T-helper 17 cell (primary cell): Measurements from ENCODE around the gene SPATA19. TPM values are rescaled to one million over a fixed set of nuclear protein-coding genes. Genes with fewer than 3 reads are reported as not detected.

Experiments
- ATAC-seq: fragments of 150-1000 bp; cut with Tn5 transposase; 2 replicates; pipeline ENCODE4 v1.10.0; 2021; ENCODE audit warnings: mild to moderate bottlenecking, moderate library complexity
- DNase-seq, 3 donors: peaks; one replicate each; pipeline versions ENCODE4 v3.0.0 to v3.0.0-alpha.2; 2020 to 2021
- H3K9me3 ChIP-seq: one replicate; pipeline ENCODE4 v1.7.0; 2013; ENCODE audit warnings: low read length, mild to moderate bottlenecking; ENCODE audit not compliant: control insufficient read depth, poor library complexity, severe bottlenecking
- H3K27ac Mint-ChIP-seq: one replicate; pipeline ENCODE4 v1.8.0; 2022; ENCODE audit warnings: mild to moderate bottlenecking, moderate library complexity, mixed read lengths
- H3K27me3 Mint-ChIP-seq: one replicate; pipeline ENCODE4 v1.8.0; 2022; ENCODE audit warnings: mixed read lengths
- H3K36me3 Mint-ChIP-seq: one replicate; pipeline ENCODE4 v1.8.0; 2022; ENCODE audit warnings: low read depth, mixed read lengths
- H3K4me1 Mint-ChIP-seq: one replicate; pipeline ENCODE4 v1.8.0; 2022; ENCODE audit warnings: mild to moderate bottlenecking, mixed read lengths
- H3K4me3 Mint-ChIP-seq: one replicate; pipeline ENCODE4 v1.8.0; 2022; ENCODE audit warnings: mild to moderate bottlenecking, moderate library complexity, mixed read lengths
- total RNA-seq, 4 donors: library from RNA in 2 of 4; stranded (reverse) in 2 of 4; gene quantifications; one replicate each; pipeline ENCODE4 v1.2.3 and lab custom pipeline; 2022 to 2026

SPATA19 gene
- total RNA-seq, 2 donors from 2014 or later, result not detected

- DNase-seq, result no peak
Measured at GRCh38 chr11:133803026-133803425, 42.3 kb downstream of the SPATA19 start.

DNA sequence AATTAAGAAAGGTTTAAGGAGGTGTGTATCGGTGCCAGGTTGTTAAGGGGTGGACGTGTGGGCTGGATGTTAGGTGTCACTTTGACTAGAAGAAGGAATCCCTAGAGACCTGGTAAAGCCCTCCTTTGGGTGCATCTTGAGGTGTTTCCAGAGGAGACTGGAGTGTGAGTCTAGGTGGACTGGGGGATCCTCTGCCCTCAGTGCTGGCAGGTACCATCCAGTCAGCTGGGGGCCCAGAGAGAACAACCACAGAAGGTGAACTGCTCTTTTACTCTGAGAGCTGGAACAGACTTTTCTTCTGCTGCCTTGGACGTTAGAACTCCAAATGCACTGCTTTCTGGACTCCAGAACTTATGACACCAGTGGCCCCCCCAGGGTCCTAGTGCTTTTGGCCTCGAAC, 44.0 kb downstream of the SPATA19 start:
- no peaks in the 10 kb centered on the region for H3K4me1 Mint-ChIP-seq
- ATAC-seq (no peak), DNase-seq (no peak)
- H3K36me3 Mint-ChIP-seq, result no peaks in the 10 kb centered on the region
- H3K27me3 Mint-ChIP-seq, result no peaks in the 10 kb centered on the region
- H3K9me3 ChIP-seq, result no peaks in the 10 kb centered on the region
- H3K27ac Mint-ChIP-seq, result no peak overlapping the region
- H3K4me3 Mint-ChIP-seq, result no peak overlapping the region

More at GRCh38 chr11:133803026-133803425, 42.3 kb downstream of the SPATA19 start:
- Mint-ChIP-seq H3K4me1 (no peaks in the 10 kb centered on the region), H3K4me3 (no peak overlapping the region), H3K36me3 (no peaks in the 10 kb centered on the region), H3K27ac (no peak overlapping the region), H3K27me3 (no peaks in the 10 kb centered on the region)
- no peaks in the 10 kb centered on the region for H3K9me3 ChIP-seq
- no peak for ATAC-seq

GRCh38 chr11:133800666-133801065, 44.6 kb downstream of the SPATA19 start:
- DNase-seq (no peak), ATAC-seq (no peak)
- H3K4me1 Mint-ChIP-seq, result no peaks in the 10 kb centered on the region
- no peak overlapping the region for H3K27ac Mint-ChIP-seq
- H3K4me3 Mint-ChIP-seq, result no peak overlapping the region
- no peaks in the 10 kb centered on the region for H3K36me3 Mint-ChIP-seq
- no peaks in the 10 kb centered on the region for H3K27me3 Mint-ChIP-seq
- H3K9me3 ChIP-seq, result peaks cover 3% of the 10 kb centered on the region

DNA sequence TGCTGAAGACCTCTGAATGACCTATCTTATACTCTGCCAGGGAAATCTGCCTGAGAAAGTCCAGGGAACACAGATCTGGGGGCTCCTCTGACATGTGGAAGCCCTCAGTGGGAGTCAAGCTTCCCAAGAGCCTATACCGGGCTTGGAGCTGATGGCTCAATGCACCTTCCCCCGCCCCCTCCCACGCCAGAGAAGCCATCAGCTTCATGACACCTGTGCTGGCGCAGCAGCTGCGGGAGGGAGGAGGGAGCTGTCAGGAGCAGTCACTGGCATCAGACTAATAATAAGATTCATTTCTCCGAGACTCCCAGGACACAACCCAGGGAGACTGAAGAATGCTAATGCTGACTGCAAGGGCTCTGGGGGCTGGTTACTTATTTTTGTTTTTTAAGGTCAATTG, 47.8 kb downstream of the SPATA19 start:
- Mint-ChIP-seq H3K27ac (no peak overlapping the region), H3K4me1 (no peaks in the 10 kb centered on the region), H3K27me3 (no peaks in the 10 kb centered on the region), H3K36me3 (peaks cover 3% of the 10 kb centered on the region), H3K4me3 (no peak overlapping the region)
- DNase-seq (no peak), ATAC-seq (no peak)
- peaks cover 6% of the 10 kb centered on the region for H3K9me3 ChIP-seq

DNA sequence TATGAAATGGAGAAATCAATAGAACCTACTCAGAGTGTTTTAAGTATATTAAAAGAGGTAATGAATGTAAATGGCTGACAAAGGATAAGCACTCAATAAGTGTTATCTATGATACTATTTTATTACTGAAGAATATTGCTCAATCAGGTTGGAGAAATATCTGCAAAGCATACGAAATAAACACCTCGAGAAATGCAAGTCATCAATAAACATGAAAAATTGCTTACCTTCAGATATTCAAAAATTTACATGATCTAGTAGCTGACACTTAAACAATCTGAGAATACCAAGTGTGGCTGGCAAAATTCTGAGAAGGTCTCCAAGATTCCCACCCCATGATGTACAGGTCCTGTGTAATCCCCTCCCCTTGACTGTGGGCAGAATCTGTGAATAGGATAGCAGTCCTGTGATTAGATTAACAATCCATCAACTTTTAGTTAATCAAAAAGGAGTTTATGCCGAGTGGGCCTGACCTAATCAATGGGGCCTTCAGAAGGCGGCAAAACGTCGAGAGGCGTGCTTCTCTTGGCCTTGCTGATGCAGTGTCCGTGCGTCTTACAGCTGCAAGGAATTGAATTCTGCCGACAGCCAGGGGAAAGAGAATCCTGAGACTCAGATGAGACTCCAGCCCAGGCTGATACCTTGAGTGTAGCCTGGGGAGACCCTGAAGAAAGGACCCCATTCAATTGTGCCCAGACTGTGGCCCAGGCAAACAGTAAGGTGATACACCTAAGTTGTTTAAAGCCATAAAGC, 49.1 kb downstream of the SPATA19 start:
- ATAC-seq (no peak), DNase-seq (no peak)
- H3K9me3 ChIP-seq, result peaks cover 6% of the 10 kb centered on the region
- Mint-ChIP-seq H3K36me3 (peaks cover 3% of the 10 kb centered on the region), H3K27ac (no peak overlapping the region), H3K27me3 (peaks cover 1% of the 10 kb centered on the region), H3K4me1 (no peaks in the 10 kb centered on the region), H3K4me3 (no peak overlapping the region)

- H3K27ac Mint-ChIP-seq, result no peak overlapping the region
- DNase-seq (no peak), ATAC-seq (no peak)
- peaks cover 6% of the 10 kb centered on the region for H3K9me3 ChIP-seq
- H3K4me3 Mint-ChIP-seq, result no peak overlapping the region
- peaks cover 12% of the 10 kb centered on the region for H3K27me3 Mint-ChIP-seq
- H3K36me3 Mint-ChIP-seq, result peaks cover 3% of the 10 kb centered on the region
- H3K4me1 Mint-ChIP-seq, result no peaks in the 10 kb centered on the region
Measured at GRCh38 chr11:133795088-133795487, 50.2 kb downstream of the SPATA19 start.

GRCh38 chr11:133794205-133794604, 51.1 kb downstream of the SPATA19 start:
- H3K27me3 Mint-ChIP-seq, result peaks cover 20% of the 10 kb centered on the region
- H3K9me3 ChIP-seq, result peaks cover 6% of the 10 kb centered on the region
- no peaks in the 10 kb centered on the region for H3K4me1 Mint-ChIP-seq
- no peak overlapping the region for H3K4me3 Mint-ChIP-seq
- no peak overlapping the region for H3K27ac Mint-ChIP-seq
- peaks cover 3% of the 10 kb centered on the region for H3K36me3 Mint-ChIP-seq
- DNase-seq (no peak), ATAC-seq (no peak)

GRCh38 chr11:133793271-133794035, 51.9 kb downstream of the SPATA19 start:
- Mint-ChIP-seq H3K4me1 (no peaks in the 10 kb centered on the region), H3K27ac (no peak overlapping the region), H3K27me3 (peaks cover 25% of the 10 kb centered on the region), H3K36me3 (peaks cover 3% of the 10 kb centered on the region), H3K4me3 (no peak overlapping the region)
- H3K9me3 ChIP-seq, result peaks cover 6% of the 10 kb centered on the region
- DNase-seq (no peak), ATAC-seq (no peak)

DNA sequence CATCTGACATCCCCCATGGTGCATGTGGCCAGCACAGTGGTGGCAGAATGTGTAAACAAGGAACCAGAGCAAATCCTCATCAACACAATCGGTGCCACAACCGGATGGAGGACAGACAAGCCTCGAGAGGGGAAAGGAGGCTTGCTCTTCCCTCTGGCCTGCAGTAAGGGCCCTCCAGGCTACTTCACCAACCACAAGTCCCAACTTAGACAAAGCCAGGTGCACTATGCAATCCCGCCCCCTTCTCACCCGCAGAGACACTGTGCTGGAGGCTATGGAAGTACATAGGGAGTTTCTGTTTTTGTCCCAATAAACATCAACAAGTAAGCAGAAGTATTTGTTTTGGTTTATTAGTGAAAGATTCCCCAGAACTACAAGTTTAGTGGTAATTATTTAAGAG, 54.3 kb downstream of the SPATA19 start:
- peaks cover 6% of the 10 kb centered on the region for H3K9me3 ChIP-seq
- Mint-ChIP-seq H3K36me3 (peaks cover 5% of the 10 kb centered on the region), H3K4me1 (peaks cover 7% of the 10 kb centered on the region), H3K27ac (no peak overlapping the region), H3K27me3 (peaks cover 39% of the 10 kb centered on the region), H3K4me3 (no peak overlapping the region)
- DNase-seq (no peak), ATAC-seq (no peak)

Other genes with a start within 250 kb of the SPATA19 start
- 10 to 100 TPM; 43.8 to 52.9 TPM for gene IGSF9B, start 111.5 kb upstream of the SPATA19 start, total RNA-seq
- 10 to 100 TPM; 12.5 to 37.4 TPM for gene JAM3, start 223.6 kb upstream of the SPATA19 start, total RNA-seq